ENCODE data around the gene ACTR2. TPM values are rescaled to one million over a fixed set of nuclear protein-coding genes. Genes with fewer than 3 reads are reported as not detected.

Gene ACTR2
- total RNA-seq, 1 experiment from 2014 or later = 199 TPM

DNA sequence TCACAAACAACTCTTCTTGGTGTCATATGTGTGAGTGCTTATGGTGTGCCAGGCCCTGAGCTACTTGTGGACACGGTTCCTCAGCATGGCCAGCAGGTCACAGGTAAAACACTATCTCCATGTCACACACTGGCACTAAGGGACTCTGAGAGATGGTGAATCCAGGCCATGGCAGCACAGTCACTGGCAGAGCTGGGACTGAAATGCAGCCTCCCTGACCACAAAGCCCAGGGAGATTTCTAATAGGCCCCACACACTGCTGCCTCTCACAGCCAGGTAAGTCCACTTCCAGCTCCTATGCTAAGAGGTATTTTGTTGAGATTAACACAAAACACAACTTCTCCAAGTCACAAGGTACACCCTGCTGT lies 92.0 kb downstream of the ACTR2 start:
- peaks cover 4 to 17% of the 10 kb centered on the region in 2 experiments; a peak in 2 of 4 replicates for H3K36me3 ChIP-seq (ENCODE audit: control insufficient read depth in 1 of 2, insufficient read depth in 2 of 2, low read length in 2 of 2)
- H3K79me2 ChIP-seq (ENCODE audit: insufficient read depth, low read length) = peaks cover 8% of the 10 kb centered on the region; the same call in 1 of the 2 replicates
- ATAC-seq = peak; percentile 43
- no peak overlapping the region for H2AFZ ChIP-seq (ENCODE audit: low read depth, low read length, poor library complexity, severe bottlenecking)
- H3K9ac ChIP-seq (ENCODE audit: low read length) = peak overlapping the region; percentile 52
- H3K9me3 ChIP-seq (ENCODE audit: control insufficient read depth in 1 of 2, insufficient read depth in 1 of 2, low read depth in 1 of 2, low read length in 2 of 2) = no peaks in the 10 kb centered on the region
- H4K20me1 ChIP-seq (ENCODE audit: insufficient read depth) = no peaks in the 10 kb centered on the region
- peak overlapping the region; percentile 68 for H3K4me2 ChIP-seq (ENCODE audit: low read length)
- peak overlapping the region; percentile 56; the same call in 1 of the 2 replicates for H3K27ac ChIP-seq (ENCODE audit: low read depth, low read length)
- POLR2A ChIA-PET = no interaction called here
- RAD21 ChIA-PET (ENCODE audit: low non-redundant PET in 1 of 2, low total read pairs in 2 of 2, uncharacterized antibody in 2 of 2, unreplicated experiment in 2 of 2) = no interaction called here
- H3K4me1 ChIP-seq (ENCODE audit: control insufficient read depth in 1 of 2, insufficient read depth in 2 of 2, low read length in 2 of 2) = peaks cover 18 to 40% of the 10 kb centered on the region in 2 experiments
- H3K4me3 ChIP-seq (replicated peaks in 1 of 2; ENCODE audit: low read depth in 1 of 2, low read length in 2 of 2) = peak overlapping the region in 1 of 2 experiments; percentile 49; a peak in 2 of 4 replicates
- no TSS peak for BruUV-seq (replicated peaks)
- CTCF ChIA-PET = no interaction called here
- TF ChIP-seq ZFX (IDR thresholded peaks at IDR 0.05) (no peak), ZNF274 (IDR thresholded peaks at IDR 0.05; ENCODE audit: low read depth, low read length) (no peak), SRF (IDR thresholded peaks at IDR 0.05; ENCODE audit: low read depth) (no peak), CBX3 (IDR thresholded peaks at IDR 0.05; ENCODE audit: low read depth) (no peak), EZH2 (IDR thresholded peaks at IDR 0.05) (no peak), CEBPB (IDR thresholded peaks at IDR 0.05; ENCODE audit: low read depth) (no peak), POLR2A (IDR thresholded peaks at IDR 0.05; ENCODE audit: borderline replicate concordance, extremely low read depth, insufficient read depth, insufficient read length) (no peak), SIN3A (IDR thresholded peaks at IDR 0.05; ENCODE audit: low read depth) (no peak; the same call in 1 of the 2 replicates), ELF1 (IDR thresholded peaks at IDR 0.05; ENCODE audit: borderline replicate concordance, low read depth) (no peak), ZBTB33 (IDR thresholded peaks at IDR 0.05; ENCODE audit: extremely low read depth, insufficient replicate concordance, low read length) (no peak), SP1 (IDR thresholded peaks at IDR 0.05; ENCODE audit: low read depth) (no peak), FOSL1 (IDR thresholded peaks at IDR 0.05; ENCODE audit: low read depth) (no peak), YY1 (IDR thresholded peaks at IDR 0.05; ENCODE audit: extremely low read depth, insufficient replicate concordance, low read depth, low read length) (no peak), POLR2AphosphoS5 (IDR thresholded peaks at IDR 0.05; ENCODE audit: low read depth, low read length) (no peak), EGR1 (IDR thresholded peaks at IDR 0.05; ENCODE audit: low read depth) (no peak)
- TF ChIP-seq, protein P1, sequence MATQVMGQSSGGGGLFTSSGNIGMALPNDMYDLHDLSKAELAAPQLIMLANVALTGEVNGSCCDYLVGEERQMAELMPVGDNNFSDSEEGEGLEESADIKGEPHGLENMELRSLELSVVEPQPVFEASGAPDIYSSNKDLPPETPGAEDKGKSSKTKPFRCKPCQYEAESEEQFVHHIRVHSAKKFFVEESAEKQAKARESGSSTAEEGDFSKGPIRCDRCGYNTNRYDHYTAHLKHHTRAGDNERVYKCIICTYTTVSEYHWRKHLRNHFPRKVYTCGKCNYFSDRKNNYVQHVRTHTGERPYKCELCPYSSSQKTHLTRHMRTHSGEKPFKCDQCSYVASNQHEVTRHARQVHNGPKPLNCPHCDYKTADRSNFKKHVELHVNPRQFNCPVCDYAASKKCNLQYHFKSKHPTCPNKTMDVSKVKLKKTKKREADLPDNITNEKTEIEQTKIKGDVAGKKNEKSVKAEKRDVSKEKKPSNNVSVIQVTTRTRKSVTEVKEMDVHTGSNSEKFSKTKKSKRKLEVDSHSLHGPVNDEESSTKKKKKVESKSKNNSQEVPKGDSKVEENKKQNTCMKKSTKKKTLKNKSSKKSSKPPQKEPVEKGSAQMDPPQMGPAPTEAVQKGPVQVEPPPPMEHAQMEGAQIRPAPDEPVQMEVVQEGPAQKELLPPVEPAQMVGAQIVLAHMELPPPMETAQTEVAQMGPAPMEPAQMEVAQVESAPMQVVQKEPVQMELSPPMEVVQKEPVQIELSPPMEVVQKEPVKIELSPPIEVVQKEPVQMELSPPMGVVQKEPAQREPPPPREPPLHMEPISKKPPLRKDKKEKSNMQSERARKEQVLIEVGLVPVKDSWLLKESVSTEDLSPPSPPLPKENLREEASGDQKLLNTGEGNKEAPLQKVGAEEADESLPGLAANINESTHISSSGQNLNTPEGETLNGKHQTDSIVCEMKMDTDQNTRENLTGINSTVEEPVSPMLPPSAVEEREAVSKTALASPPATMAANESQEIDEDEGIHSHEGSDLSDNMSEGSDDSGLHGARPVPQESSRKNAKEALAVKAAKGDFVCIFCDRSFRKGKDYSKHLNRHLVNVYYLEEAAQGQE (IDR thresholded peaks at IDR 0.05; ENCODE audit: low read depth) = no peak
- TF ChIP-seq, protein P2, sequence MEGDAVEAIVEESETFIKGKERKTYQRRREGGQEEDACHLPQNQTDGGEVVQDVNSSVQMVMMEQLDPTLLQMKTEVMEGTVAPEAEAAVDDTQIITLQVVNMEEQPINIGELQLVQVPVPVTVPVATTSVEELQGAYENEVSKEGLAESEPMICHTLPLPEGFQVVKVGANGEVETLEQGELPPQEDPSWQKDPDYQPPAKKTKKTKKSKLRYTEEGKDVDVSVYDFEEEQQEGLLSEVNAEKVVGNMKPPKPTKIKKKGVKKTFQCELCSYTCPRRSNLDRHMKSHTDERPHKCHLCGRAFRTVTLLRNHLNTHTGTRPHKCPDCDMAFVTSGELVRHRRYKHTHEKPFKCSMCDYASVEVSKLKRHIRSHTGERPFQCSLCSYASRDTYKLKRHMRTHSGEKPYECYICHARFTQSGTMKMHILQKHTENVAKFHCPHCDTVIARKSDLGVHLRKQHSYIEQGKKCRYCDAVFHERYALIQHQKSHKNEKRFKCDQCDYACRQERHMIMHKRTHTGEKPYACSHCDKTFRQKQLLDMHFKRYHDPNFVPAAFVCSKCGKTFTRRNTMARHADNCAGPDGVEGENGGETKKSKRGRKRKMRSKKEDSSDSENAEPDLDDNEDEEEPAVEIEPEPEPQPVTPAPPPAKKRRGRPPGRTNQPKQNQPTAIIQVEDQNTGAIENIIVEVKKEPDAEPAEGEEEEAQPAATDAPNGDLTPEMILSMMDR (IDR thresholded peaks at IDR 0.05 in 2 of 3, conservative IDR thresholded peaks at IDR 0.05 in 1 of 3; ENCODE audit: borderline replicate concordance in 1 of 3, insufficient read depth in 1 of 3, low read depth in 2 of 3, low read length in 2 of 3) = no peak
- TF ChIP-seq, protein P3, sequence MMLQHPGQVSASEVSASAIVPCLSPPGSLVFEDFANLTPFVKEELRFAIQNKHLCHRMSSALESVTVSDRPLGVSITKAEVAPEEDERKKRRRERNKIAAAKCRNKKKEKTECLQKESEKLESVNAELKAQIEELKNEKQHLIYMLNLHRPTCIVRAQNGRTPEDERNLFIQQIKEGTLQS (IDR thresholded peaks at IDR 0.05) = no peak
- no peaks in the 10 kb centered on the region for H3K27me3 ChIP-seq (ENCODE audit: insufficient read depth, low read length)
- intact Hi-C loops (cut with micrococcal nuclease) = loop anchor here (2.0 to 5.0 kb wide), 2 partner anchors 48 to 113 kb away; partner anchors contain the start of gene SPRED2
- H3K9me2 ChIP-seq (ENCODE audit: insufficient read depth) = no peaks in the 10 kb centered on the region
- DNase-seq (ENCODE audit: low read depth, low spot score) = no peak
